Raji (cell line): ENCODE data around the gene FYB2.

Experiments used
- POLR2A ChIP-seq: IDR thresholded peaks from 2 replicates; pipeline ENCODE4 v1.6.1; 2011; ENCODE audit warnings: low read depth, low read length, control low read depth; ENCODE audit not compliant: insufficient read depth

The FYB2 gene

DNA sequence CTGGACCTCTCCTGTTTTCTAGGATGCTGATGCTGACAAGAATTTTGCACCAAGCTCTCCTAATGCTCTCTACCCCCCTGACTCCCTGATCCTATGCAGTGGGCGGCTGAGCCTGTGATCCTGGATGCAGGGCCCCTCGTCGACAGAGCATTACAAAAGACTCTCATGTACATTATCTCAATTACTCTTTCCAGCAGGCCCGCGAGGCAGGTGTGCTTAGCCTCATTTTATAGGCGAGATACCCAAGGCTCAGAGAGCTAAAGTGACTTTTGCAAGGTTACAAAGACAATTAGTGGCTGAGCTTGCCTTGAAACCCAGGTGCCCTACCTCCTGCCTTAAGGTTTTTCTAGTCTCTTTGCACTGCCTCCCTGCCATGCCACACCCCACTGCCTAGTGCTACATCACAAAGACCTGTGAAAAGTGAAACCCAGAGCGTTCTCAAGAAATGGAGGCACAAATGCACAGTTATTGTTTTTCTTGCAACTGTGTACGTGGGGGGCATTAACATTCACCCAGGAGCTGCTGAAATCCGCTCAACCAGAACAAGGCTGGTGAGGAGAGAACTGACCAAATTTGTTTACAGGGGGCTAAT is 25.4 kb upstream of the FYB2 start:
- TF ChIP-seq POLR2A: no peak

DNA sequence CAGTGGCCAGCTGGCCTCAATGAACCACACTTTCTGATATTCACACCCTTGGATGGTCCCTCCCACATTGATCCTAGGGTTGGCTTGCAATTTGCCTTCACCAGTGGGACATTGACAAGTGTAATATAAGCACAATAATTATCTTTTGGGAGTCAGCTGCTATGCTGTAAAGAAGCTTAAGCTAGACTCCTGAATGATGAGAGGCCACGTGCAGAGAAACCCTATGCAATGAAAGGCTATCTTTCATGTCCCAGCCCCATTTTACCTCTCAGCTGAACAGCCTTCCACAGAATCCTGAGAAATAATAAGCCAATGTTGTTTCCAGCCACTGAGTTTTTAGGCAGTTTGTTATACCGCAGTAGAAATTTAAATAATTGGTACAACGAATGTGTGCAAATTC is 24.3 kb upstream of the FYB2 start:
- no peak for TF ChIP-seq POLR2A

DNA sequence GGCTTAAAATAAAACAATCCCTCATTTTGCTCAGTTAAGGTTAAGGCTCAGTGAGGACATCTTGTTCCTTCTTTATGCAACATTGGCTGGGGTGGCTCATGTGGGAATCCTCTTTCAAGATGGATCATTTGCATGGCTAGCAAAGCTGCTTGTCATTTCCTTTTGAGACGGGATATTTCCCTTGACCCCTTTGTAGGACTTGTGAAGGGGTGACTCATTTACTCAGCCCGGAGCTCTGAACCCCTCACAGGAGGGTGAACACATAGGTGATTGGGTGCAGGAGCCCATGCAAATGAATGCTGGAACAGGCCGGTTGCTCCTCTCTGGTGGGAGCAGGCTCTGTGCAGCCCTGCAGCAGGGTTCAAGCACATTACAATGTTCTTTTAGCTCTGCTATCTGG is 19.6 kb upstream of the FYB2 start:
- no peak for TF ChIP-seq POLR2A

DNA sequence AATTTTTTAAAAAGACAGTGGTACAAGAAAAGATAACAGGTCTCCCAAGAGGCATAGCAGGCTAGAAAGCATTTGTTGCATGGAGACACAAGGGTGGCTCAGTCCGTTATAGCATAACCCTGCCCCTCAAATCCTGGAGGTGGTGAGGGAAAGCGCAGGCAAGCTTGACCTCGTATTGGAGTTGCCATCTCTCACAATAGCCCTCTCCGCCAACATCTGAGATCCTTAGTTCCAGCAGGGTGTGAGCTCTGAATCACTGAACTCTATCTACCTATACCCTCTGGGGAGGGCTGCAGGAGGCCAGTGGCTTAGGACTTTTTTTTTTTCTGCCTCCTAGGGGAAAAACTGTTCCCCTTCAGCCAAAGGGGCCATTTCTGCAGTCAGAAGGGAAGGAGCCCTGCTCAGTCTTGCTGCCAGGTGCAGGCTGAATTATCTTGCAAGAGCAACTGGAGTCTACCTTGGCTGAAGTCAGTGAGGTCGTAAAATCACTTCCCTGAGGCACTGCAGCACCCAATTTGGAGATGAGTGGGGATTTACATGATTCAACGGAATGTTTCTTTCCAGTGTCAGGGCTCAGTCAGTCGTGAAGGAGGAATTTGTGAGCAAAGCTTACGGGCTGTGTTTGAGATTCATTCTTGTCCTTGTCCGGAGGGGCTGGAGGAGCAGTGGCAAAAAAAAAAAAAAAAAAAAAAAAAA is 18.2 kb upstream of the FYB2 start:
- TF ChIP-seq POLR2A: no peak

DNA sequence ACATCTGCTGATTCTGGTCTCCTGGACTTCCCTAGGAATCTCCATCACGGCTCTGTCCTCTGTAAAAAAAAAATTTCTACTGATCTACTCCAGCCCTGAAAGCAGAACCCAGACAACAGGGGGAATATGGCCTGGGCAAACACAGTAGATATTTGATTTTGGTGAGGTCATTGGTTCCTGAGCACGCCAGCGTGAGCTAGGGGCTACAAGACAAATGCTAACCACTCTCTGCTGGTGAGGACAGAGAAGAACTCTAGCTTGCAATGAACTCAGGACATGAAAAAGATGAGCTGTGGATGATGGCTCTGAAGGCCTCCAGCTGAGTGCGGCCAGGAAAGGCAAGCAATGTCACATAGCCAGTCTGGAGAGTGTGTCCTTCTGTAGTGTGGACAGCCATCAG is 17.2 kb upstream of the FYB2 start:
- no peak for TF ChIP-seq POLR2A

DNA sequence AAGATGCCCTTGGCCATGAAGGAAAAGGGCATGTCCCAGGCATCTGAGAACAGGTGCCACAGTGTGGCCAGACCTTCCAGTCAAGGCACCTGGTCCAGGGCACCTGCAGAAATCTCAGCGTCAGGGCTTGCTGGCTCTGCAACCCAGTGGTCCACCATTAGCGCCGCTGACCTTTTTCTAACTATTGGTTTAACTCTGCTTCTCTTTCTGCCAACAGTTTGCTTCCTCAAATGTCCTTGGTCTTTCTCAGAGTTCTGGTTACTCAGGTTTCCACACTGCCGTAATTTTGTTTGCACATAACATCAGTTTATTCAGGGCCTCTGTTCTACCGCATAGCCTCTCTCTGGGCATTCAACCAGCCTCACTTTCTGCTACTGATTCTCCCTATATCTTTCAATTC is 16.5 kb upstream of the FYB2 start:
- TF ChIP-seq POLR2A: no peak

DNA sequence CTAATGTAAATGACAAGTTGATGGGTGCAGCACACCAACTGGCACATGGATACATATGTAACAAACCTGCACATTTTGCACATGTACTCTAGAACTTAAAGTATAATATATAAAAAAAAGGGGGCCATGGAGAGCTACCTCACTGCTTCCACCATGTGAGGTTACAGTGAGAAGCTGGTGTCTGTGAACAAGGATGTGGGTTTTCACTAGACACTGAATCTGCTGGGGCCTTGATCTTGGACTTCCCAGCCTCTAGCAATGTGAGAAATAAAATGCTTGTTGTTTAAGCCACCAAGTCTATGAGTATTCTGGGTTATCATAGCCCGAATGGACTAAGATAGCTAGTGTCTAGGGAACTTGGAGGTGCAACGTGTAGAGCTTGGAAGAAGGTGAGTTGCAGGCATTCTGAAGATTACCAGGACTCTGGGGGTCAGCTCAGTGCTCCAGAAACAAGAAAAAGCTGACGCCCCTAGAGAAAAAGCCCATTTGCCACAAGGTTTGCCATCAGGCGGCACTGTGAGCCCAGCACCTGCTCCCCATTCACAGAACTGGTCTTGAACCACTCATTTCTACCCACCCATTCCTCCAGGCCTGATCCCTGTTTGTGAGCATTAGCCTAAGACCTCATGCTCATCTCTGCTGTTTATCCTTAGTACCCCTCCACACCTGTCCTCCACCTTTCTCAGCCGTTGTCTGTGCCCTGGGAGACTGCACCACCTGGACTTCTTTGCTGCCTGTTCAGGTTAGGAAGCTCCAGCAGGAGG is 15.1 kb upstream of the FYB2 start:
- TF ChIP-seq POLR2A: no peak

DNA sequence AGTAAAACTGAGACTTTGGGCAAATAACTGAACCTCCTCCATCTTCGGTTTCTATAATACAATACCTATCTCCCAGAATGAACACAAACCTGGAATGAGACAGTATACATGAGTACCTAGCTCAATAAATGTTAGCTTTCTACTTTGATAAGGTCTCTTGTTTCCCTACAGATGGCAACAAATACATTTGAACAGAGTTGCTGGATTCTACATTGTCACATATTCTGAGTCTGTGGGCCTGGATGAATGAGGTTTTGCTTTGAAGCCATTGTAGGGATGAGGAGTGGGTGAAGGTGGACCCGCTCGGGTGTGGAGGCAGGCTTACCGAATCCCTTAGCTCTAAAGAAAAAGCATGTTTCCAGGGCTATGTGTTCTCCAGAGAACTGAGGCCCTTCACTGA is 13.9 kb upstream of the FYB2 start:
- TF ChIP-seq POLR2A: no peak

DNA sequence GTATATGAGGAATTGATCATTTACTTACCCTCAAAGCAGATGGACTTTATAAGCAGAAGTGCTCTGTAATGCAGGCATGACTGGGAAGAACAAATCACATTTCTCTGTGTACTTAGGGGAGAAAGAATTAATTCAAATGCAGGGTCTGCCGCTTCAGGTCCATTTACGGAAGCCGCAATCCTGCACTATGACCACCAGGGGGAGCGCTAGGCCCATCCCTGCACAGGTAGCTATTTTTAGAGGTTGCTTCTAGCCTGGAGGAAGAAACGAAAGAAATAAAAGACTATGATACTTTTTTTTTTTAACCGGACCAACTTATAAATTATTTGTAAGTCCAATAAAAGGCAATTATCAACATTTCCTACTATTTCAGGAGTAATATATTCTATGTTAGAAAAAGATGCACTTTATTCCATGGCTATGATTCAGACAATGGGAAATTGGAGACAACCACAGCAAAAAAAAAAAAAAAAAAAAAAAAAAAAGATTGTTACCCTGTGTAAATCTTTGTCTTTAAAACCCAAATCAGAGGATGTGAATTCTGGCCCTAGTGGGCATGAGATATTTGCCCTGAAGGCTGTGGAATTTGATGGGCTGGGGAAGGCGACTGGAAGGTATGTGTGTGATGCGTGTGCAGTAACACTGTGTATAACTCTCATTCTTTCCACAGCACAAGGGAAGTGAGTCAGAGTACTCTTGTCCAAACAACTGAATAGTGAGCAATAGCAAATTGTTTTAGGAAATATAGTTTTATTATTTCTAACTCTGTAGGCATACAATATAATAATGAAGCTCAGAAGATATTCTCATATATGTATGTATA is 12.9 kb upstream of the FYB2 start:
- TF ChIP-seq POLR2A: no peak

DNA sequence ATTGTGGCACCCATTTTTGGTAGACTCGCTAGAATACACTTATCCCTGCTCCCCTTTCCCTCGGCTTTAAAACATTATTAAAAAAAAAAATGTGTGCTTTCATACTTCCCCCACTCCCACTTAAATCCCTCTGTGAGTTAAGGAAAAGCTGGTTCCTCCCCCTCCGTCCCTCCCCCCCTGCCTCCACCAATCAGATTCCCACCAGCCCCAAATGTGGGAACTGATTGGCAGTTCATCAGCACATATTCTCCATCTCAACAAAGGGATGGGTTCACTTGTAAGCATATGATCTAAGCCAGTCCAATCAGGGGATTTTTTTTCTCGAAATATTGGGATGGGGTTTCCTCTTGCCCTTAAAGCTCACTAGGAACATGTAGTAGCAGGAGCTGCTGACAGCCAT is 10.8 kb upstream of the FYB2 start:
- TF ChIP-seq POLR2A: no peak

DNA sequence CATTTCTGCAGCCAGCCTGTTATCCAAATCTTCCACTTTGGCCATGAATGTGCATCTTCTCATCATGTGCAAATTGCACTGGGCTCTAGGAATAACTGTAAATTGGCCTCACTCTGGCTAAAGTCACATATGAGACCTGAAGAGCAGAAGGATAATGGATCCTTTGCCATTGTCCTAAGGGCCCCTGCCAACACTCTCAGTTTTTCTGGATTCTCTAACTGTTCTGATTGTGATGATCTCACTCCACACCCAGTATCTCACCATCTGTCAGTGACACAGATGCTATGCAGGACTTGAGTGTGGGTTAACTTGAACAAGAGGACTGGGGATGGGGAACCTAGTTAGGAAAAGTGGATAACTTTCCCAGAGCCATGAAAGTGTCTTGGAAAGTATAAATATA is 8.5 kb upstream of the FYB2 start:
- no peak for TF ChIP-seq POLR2A

DNA sequence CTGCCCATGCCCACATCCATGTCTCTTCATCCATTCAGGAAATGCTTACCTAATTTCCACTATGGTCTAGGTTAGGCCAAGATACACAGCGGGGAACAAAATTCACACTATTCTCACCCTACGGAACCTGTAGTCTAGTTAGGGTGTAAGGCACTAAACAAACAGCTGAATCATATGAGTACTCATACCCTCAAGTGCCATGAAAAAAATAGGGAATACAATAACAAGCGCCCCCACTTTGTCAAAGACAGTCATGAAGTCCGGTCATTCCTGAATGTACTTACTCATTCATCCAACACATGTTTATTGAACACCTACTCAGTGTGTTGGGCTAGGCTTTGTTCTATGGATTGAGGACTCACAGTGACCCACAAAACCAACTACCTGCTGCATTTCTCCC is 6.2 kb upstream of the FYB2 start:
- TF ChIP-seq POLR2A: no peak

DNA sequence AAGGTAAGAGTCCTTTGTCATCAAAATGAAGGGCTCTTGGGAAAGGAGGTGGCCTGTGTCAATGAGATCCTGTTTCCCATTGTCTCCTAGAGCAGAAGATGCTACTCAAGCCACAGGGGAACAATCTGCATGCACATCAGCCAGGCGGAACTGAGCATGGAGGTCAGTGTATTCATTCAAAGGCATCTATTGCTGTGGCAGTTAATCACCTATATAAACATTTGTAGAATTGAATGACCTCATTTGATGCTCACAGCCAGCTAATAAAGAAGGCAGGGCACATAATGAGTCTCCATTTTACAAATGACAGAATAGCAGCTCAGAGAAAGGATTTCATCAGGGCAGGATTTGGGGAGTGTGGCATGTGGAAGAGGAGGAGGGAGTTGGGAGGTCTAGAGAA is 5.7 kb upstream of the FYB2 start:
- TF ChIP-seq POLR2A: no peak

DNA sequence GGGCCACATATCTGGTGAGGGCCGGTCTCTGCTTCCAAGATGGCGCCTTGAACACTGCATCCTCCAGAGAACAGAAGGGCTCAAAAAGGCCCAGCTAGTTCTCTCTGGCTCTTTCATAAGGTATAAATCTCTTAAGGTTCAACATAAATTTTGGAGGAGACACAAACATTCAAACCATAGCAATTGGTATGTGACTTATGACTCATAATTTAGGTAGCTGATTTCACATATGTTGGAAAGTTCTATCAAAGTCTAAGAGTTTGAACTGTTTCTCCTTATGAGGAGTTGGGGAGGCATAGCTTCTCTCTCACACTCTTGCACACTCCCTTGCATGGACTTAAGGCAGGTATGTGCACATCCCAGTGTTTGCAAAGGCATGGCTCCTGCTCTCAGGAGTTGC is 5.1 kb upstream of the FYB2 start:
- TF ChIP-seq POLR2A: no peak

DNA sequence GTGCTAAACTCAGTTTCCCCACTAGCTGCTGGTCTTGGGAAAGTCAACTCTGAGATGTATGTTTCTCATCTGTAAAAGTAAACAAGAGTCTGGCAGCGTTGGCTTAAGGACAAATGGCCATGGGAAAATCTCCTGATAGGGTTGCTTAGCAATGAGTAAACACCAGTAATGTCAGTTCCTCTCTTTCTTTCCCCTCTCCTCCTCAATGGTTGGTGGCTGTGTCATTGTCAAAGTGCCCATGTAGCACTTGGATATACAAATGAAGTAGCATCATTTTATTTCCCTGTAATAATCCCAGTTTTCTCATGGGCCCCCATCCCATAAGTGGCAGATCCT is 2.2 kb upstream of the FYB2 start:
- TF ChIP-seq POLR2A: no peak

DNA sequence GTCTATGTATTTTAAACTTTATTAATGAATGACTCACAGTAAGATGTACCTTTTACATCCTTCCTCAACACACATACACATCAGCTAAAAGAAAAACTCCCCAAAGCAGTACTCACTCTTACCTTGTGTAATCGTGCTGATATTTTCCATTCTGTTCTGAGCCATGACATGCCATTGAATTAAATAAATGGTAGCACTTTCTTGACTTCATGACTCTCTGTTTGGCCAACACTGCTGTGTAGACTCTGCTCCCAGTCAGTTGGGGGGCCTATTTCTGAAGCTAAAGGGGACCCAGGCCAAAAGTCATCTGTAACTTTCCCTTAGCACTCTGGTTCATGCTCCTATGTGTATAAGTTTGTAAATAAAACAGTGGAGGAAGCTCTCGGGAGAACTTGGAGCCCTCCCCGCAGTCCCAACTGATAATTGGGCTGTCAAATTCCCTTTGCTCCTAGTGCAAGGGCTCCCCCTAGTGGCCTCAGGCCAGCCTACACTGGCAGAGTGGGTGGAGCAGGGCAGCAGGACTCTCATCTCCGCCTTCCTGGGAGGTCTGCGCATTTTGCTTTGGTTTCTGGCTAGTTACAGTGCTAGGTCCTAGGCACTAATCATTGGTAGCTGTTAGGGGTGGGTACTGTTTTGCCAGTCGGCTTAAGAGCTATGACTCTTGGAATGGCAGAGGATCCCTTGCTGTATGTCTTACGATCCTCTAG is 1.7 kb upstream of the FYB2 start:
- TF ChIP-seq POLR2A: no peak
